Peyer's patch (tissue), 4 donors: Measurements from ENCODE around the gene PEX6.

Source experiments
- POLR2A ChIP-seq, 2 donors: fragments of 450-650 bp; IDR thresholded peaks; one replicate each; pipeline ENCODE4 v1.5.1; 2017; ENCODE audit warnings: antibody characterized with exemption in 2 of 2, mild to moderate bottlenecking in 2 of 2, moderate library complexity in 2 of 2
- TF ChIP-seq, protein P1 (sequence below), 6 experiments: fragments of 450-650 bp in 4 of 6; fragments of 200-600 bp in 2 of 6; sonication (generic) in 1 of 6; IDR thresholded peaks; one replicate each; pipeline ENCODE4 v1.5.1; 2017 to 2019; ENCODE audit warnings: antibody characterized with exemption in 6 of 6, mild to moderate bottlenecking in 3 of 6, moderate library complexity in 1 of 6

DNA sequence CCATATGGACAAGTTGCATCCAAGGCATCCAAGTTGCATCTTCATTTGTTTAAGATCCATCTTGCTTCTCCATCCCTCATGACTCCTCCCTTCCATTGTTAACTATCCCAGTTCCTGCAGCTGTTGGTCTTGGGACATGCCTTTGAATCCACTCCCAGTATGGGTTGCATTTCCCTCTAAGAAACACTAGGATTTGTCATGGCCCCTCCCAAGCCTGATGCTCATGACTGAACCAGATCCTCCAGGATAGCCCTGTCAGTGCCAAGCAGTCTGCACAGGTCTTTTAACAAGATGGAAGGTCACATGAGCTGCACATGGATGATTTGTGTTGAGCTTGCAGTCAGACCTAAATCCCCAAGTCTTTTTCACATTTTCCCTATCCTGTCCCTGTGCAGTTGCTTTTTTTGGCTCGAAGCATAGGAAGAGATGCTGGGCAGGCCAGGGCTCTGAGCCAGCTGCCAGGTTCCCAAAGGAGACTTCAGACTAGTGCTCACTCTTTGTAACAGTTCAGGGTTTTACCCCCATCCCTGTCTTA is 9.6 kb upstream of the PEX6 start:
- TF ChIP-seq, protein P1, sequence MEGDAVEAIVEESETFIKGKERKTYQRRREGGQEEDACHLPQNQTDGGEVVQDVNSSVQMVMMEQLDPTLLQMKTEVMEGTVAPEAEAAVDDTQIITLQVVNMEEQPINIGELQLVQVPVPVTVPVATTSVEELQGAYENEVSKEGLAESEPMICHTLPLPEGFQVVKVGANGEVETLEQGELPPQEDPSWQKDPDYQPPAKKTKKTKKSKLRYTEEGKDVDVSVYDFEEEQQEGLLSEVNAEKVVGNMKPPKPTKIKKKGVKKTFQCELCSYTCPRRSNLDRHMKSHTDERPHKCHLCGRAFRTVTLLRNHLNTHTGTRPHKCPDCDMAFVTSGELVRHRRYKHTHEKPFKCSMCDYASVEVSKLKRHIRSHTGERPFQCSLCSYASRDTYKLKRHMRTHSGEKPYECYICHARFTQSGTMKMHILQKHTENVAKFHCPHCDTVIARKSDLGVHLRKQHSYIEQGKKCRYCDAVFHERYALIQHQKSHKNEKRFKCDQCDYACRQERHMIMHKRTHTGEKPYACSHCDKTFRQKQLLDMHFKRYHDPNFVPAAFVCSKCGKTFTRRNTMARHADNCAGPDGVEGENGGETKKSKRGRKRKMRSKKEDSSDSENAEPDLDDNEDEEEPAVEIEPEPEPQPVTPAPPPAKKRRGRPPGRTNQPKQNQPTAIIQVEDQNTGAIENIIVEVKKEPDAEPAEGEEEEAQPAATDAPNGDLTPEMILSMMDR (IDR thresholded peaks at IDR 0.05), result no peak
- TF ChIP-seq POLR2A (IDR thresholded peaks at IDR 0.05), result no peak
